HL-60/S4 (cell line): Measurements from ENCODE around the gene SNRPB.
"Not testable (repeated sequence)": the region's sequence is repeated elsewhere in the genome, so short reads cannot be mapped to it uniquely, and the experiment has no call there.

Experiments
- in situ Hi-C: fragments of 300-500 bp; cut with MboI; formaldehyde crosslinking; loops from 2 replicates; pipeline ENCODE4 v1.14.3; 2022; ENCODE audit warnings: low sequenced_read_pairs

The SNRPB gene

GRCh38 chr20:2470423-2471193 is at the start of gene SNRPB:
SNRPB (minus strand) TSS chr20:2470789; CDS start chr20:2470690, 99 bp downstream.
- in situ Hi-C loops, result no loop called here

- in situ Hi-C loops, result no loop called here
Measured at GRCh38 chr20:2519115-2519809, 48.7 kb upstream of the SNRPB start.

- in situ Hi-C loops, result no loop called here
Measured at GRCh38 chr20:2518558-2518957, 48.0 kb upstream of the SNRPB start.

- in situ Hi-C loops, result no loop called here
Measured at GRCh38 chr20:2518096-2518495, 47.5 kb upstream of the SNRPB start.

GRCh38 chr20:2516399-2516798 is 45.8 kb upstream of the SNRPB start:
- in situ Hi-C loops, result no loop called here

- in situ Hi-C loops, result no loop called here
Measured at GRCh38 chr20:2515203-2515602, 44.6 kb upstream of the SNRPB start.

GRCh38 chr20:2509794-2510193 is 39.2 kb upstream of the SNRPB start:
- in situ Hi-C loops, result no loop called here

GRCh38 chr20:2509468-2509781 is 38.8 kb upstream of the SNRPB start:
- in situ Hi-C loops, result no loop called here

- in situ Hi-C loops, result no loop called here
Measured at GRCh38 chr20:2508631-2509467, 38.3 kb upstream of the SNRPB start, which contains the start of gene ZNF343. ZNF343 (minus strand) TSS chr20:2508915; CDS start chr20:2493895, 15,020 bp downstream.

GRCh38 chr20:2507875-2508630 is 37.5 kb upstream of the SNRPB start:
- in situ Hi-C loops, result no loop called here

- in situ Hi-C loops, result no loop called here
Measured at GRCh38 chr20:2507464-2507863, 36.9 kb upstream of the SNRPB start.

GRCh38 chr20:2506426-2506825 is 35.8 kb upstream of the SNRPB start:
- in situ Hi-C loops, result not testable (repeated sequence)

- in situ Hi-C loops, result not testable (repeated sequence)
Measured at GRCh38 chr20:2504803-2505202, 34.2 kb upstream of the SNRPB start.

- in situ Hi-C loops, result not testable (repeated sequence)
Measured at GRCh38 chr20:2502808-2503384, 32.3 kb upstream of the SNRPB start.

- in situ Hi-C loops, result no loop called here
Measured at GRCh38 chr20:2485661-2486060, 15.1 kb upstream of the SNRPB start.

- in situ Hi-C loops, result no loop called here
Measured at GRCh38 chr20:2485080-2485479, 14.5 kb upstream of the SNRPB start.

- in situ Hi-C loops, result no loop called here
Measured at GRCh38 chr20:2483504-2483903, 12.9 kb upstream of the SNRPB start.

- in situ Hi-C loops, result no loop called here
Measured at GRCh38 chr20:2480381-2480780, 9.8 kb upstream of the SNRPB start.

GRCh38 chr20:2476742-2477615 is 6.4 kb upstream of the SNRPB start:
- in situ Hi-C loops, result no loop called here
